B cell (primary cell): ENCODE measurements around the gene UHRF2. TPM values are rescaled to one million over a fixed set of nuclear protein-coding genes. Genes with fewer than 3 reads are reported as not detected.

Experiments
- ATAC-seq: fragments of 200-7000 bp; cut with Tn5 transposase; one replicate; pipeline ENCODE4 v1.10.0; 2021; ENCODE audit warnings: low read depth, mild to moderate bottlenecking, moderate number of reproducible peaks, moderate library complexity
- CTCF ChIA-PET: fragments of 350-600 bp; sonication (Branson Sonifier 250); formaldehyde crosslinking; loops from one replicate; lab custom pipeline; 2021; ENCODE audit warnings: antibody characterized with exemption, inconsistent platforms; lab: Charles Lee
- POLR2A ChIA-PET: fragments of 350-600 bp; sonication (Branson Sonifier 250); formaldehyde crosslinking; loops from one replicate; lab custom pipeline; 2021; ENCODE audit warnings: antibody characterized with exemption; lab: Charles Lee
- DNase-seq: peaks from one replicate; pipeline ENCODE4 v3.0.0; 2013
- H2AFZ ChIP-seq: 2 replicates; pipeline ENCODE4 v1.6.1; 2012; ENCODE audit warnings: mild to moderate bottlenecking, low read depth, low read length; ENCODE audit not compliant: insufficient read depth, poor library complexity, severe bottlenecking
- H3K27ac ChIP-seq, 2 donors: 1 replicate in 1 of 2; 2 replicates in 1 of 2; pipeline ENCODE4 v1.5.1; 2012 to 2013; ENCODE audit warnings: low read length in 2 of 2, mild to moderate bottlenecking in 2 of 2, moderate library complexity in 1 of 2
- H3K27me3 ChIP-seq, 4 experiments: fragments of 200-600 bp in 1 of 4; sonication (generic) in 1 of 4; replicated peaks in 1 of 4; 1 replicate in 2 of 4; 2 replicates in 2 of 4; pipeline versions ENCODE4 v1.6.1 to v1.7.0; 2013 to 2016; ENCODE audit warnings: low read length in 3 of 4, mild to moderate bottlenecking in 2 of 4, mixed read lengths in 1 of 4, moderate library complexity in 1 of 4; ENCODE audit not compliant: insufficient read depth in 4 of 4, control insufficient read depth in 3 of 4; ENCODE audit errors: control extremely low read depth in 1 of 4
- H3K36me3 ChIP-seq, 2 experiments: replicated peaks in 1 of 2; 1 replicate in 1 of 2; 2 replicates in 1 of 2; pipeline versions ENCODE4 v1.6.1 to v1.7.1; 2013; ENCODE audit warnings: low read length in 1 of 2; ENCODE audit not compliant: insufficient read depth in 2 of 2, control insufficient read depth in 1 of 2; ENCODE audit errors: control extremely low read depth in 1 of 2, extremely low read depth in 1 of 2
- H3K4me1 ChIP-seq, 2 donors: fragments of 200-600 bp in 1 of 2; sonication (generic) in 1 of 2; 1 replicate in 1 of 2; 2 replicates in 1 of 2; pipeline versions ENCODE4 v1.5.1 to v1.6.1; 2013 to 2017; ENCODE audit warnings: low read length in 2 of 2; ENCODE audit not compliant: control insufficient read depth in 2 of 2, insufficient read depth in 2 of 2
- H3K4me2 ChIP-seq: replicated peaks from 2 replicates; pipeline ENCODE3; 2012; ENCODE audit warnings: mild to moderate bottlenecking, low read depth, low read length; ENCODE audit not compliant: poor library complexity, severe bottlenecking
- H3K4me3 ChIP-seq, 5 experiments: fragments of 200-600 bp in 1 of 5; sonication (generic) in 1 of 5; 1 replicate in 3 of 5; 2 replicates in 2 of 5; pipeline versions ENCODE4 v1.5.1 to v1.7.0; 2011 to 2016; ENCODE audit warnings: low read length in 4 of 5, mild to moderate bottlenecking in 4 of 5, low read depth in 2 of 5, control low read depth in 1 of 5, moderate library complexity in 1 of 5; ENCODE audit not compliant: insufficient read depth in 1 of 5; ENCODE audit errors: control extremely low read depth in 1 of 5, extremely low read depth in 1 of 5
- H3K79me2 ChIP-seq: fragments of 200-600 bp; sonication (generic); one replicate; pipeline ENCODE4 v1.6.0; 2016; ENCODE audit warnings: low read length; ENCODE audit not compliant: control insufficient read depth, insufficient read depth
- H3K9ac ChIP-seq: fragments of 200-600 bp; sonication (generic); 2 replicates; pipeline ENCODE4 v1.6.1; 2017; ENCODE audit warnings: mild to moderate bottlenecking, low read length, moderate library complexity
- H3K9me3 ChIP-seq, 3 donors: one replicate each; pipeline versions ENCODE4 v1.6.1 to v1.7.1; 2013; ENCODE audit warnings: low read length in 2 of 3; ENCODE audit not compliant: control insufficient read depth in 2 of 3, insufficient read depth in 1 of 3; ENCODE audit errors: control extremely low read depth in 1 of 3
- H4K20me1 ChIP-seq: 2 replicates; pipeline ENCODE4 v1.6.0; 2012; ENCODE audit warnings: mild to moderate bottlenecking, low read length; ENCODE audit not compliant: insufficient read depth, control insufficient read depth, poor library complexity, severe bottlenecking
- H3K27ac Mint-ChIP-seq: one replicate; pipeline ENCODE4 v1.8.0; 2021; ENCODE audit warnings: mixed read lengths
- H3K27me3 Mint-ChIP-seq: one replicate; pipeline ENCODE4 v1.8.0; 2021; ENCODE audit warnings: mixed read lengths
- H3K4me1 Mint-ChIP-seq: one replicate; pipeline ENCODE4 v1.8.0; 2021; ENCODE audit warnings: mixed read lengths
- H3K4me3 Mint-ChIP-seq: one replicate; pipeline ENCODE4 v1.8.0; 2021; ENCODE audit warnings: mixed read lengths
- H3K9me3 Mint-ChIP-seq: one replicate; pipeline ENCODE4 v1.8.0; 2022; ENCODE audit warnings: mixed read lengths; ENCODE audit not compliant: insufficient read depth
- EZH2 ChIP-seq: IDR thresholded peaks from 2 replicates; pipeline ENCODE4 v1.6.1; 2012; ENCODE audit warnings: borderline replicate concordance, low read depth, mild to moderate bottlenecking, moderate library complexity, low read length; ENCODE audit not compliant: insufficient read depth, poor library complexity, severe bottlenecking
- WGBS: methylation state at CpG from one replicate; pipeline ENCODE4 v1.1.5; 2013; ENCODE audit warnings: missing lambda C conversion rate; ENCODE audit not compliant: insufficient coverage; 5-methylcytosine and 5-hydroxymethylcytosine counted together
- intact Hi-C: fragments of 100-400 bp; cut with micrococcal nuclease; formaldehyde crosslinking; loops from one replicate; pipeline ENCODE4 v1.10.0; 2022
- polyA plus RNA-seq: library from polyadenylated mRNA; depleted of rRNA; stranded (reverse); fragments of >200 nt; gene quantifications from 2 replicates; pipeline ENCODE4 v1.2.3, GENCODE V29; 2012
- total RNA-seq, 2 donors: library from RNA; stranded (reverse); fragments of 120-200 nt in 1 of 2; gene quantifications; 1 replicate in 1 of 2; 2 replicates in 1 of 2; pipeline versions ENCODE4 v1.2.3 to v1.2.4, GENCODE V29; 2013 to 2022
- TF ChIP-seq, protein P1 (sequence below): fragments of 200-600 bp; IDR thresholded peaks from one replicate; pipeline ENCODE4 v1.8.0; 2022; ENCODE audit warnings: antibody characterized with exemption, mild to moderate bottlenecking

The UHRF2 gene
- total and polyA plus RNA-seq, 2 donors (not counting 1 experiment from before 2014, with no cell fraction given): 85.6 to 153 TPM

DNA sequence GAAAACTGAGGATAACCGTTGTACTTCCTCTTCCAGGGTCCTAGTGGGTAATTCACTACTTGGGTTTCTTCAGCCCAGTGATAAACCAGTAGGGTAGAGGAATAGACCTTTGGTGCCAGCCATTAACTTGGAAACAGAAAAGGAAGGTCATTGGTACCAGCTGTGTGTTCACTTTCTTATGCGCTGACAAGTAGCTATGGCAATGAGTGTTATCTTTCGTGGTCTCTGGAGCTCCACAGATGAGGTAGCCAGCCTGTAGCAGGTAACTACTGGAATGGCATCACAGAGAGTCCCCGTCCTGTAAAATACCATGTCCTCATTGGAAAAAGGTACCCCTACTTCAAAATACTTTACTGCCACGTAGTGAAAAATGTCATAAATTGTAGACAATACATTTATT, 2.3 kb downstream of the UHRF2 start:
- H3K27ac ChIP-seq: peak overlapping the region in 1 of 2 donors; percentile 82
- Mint-ChIP-seq H3K4me3 (peak overlapping the region; percentile 88), H3K4me1 (peaks cover 63% of the 10 kb centered on the region), H3K9me3 (no peaks in the 10 kb centered on the region), H3K27ac (peak overlapping the region; percentile 67), H3K27me3 (no peaks in the 10 kb centered on the region)
- H3K4me3 ChIP-seq: peak overlapping the region in 3 of 5 experiments; percentile 87 to 89 (median 88)
- peaks cover 64 to 67% of the 10 kb centered on the region in 2 donors for H3K4me1 ChIP-seq
- peak overlapping the region; percentile 85 for H3K9ac ChIP-seq
- no peak overlapping the region for H2AFZ ChIP-seq
- ChIA-PET CTCF (interaction anchor here (0.7 to 3.1 kb wide), 4 partner anchors 14 to 80 kb away, joined by 3 to 12 read pairs (median 3); no protein-coding TSS in a partner anchor), POLR2A (interaction anchor here (4.7 kb wide), 1 partner anchor 14 kb away, joined by 29 read pairs; no protein-coding TSS in a partner anchor)
- peak overlapping the region; percentile 87 for H3K4me2 ChIP-seq
- H3K9me3 ChIP-seq: peaks cover 0 to 20% (median 0%) of the 10 kb centered on the region in 3 donors
- no peak for DNase-seq
- no peaks in the 10 kb centered on the region for H3K27me3 ChIP-seq
- peaks cover 74% of the 10 kb centered on the region for H3K79me2 ChIP-seq
- intact Hi-C loops: loop anchor here (5.0 to 10.0 kb wide), 3 partner anchors 37 to 1560 kb away; partner anchors contain the start of gene JAK2
- peaks cover 57% of the 10 kb centered on the region for H4K20me1 ChIP-seq
- WGBS: 13% methylated on average over 3 of the region's 5 CpGs
- H3K36me3 ChIP-seq: peaks cover 0 to 4% of the 10 kb centered on the region in 2 experiments
- ATAC-seq: no peak
- TF ChIP-seq, protein P1, sequence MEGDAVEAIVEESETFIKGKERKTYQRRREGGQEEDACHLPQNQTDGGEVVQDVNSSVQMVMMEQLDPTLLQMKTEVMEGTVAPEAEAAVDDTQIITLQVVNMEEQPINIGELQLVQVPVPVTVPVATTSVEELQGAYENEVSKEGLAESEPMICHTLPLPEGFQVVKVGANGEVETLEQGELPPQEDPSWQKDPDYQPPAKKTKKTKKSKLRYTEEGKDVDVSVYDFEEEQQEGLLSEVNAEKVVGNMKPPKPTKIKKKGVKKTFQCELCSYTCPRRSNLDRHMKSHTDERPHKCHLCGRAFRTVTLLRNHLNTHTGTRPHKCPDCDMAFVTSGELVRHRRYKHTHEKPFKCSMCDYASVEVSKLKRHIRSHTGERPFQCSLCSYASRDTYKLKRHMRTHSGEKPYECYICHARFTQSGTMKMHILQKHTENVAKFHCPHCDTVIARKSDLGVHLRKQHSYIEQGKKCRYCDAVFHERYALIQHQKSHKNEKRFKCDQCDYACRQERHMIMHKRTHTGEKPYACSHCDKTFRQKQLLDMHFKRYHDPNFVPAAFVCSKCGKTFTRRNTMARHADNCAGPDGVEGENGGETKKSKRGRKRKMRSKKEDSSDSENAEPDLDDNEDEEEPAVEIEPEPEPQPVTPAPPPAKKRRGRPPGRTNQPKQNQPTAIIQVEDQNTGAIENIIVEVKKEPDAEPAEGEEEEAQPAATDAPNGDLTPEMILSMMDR: no peak

DNA sequence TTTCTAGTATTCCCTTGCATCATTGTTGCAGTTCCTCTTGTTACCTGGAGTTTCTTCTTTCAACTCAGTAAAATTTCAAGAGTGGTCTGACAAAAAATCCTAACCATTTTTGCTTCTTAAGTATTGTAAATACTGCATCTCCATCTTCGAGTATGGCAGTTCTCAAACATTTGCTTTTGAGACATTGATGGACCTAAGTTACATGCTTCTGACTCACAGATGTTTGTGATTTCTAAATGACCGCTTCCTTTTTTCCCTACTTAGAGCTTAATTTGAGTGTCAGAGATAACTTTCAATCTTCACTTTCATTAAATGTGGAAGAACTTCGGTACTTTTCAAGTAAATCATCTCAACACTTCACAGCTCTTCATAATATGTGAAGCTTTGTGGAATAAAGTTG, 4.2 kb downstream of the UHRF2 start:
- H3K4me3 ChIP-seq: peak overlapping the region in 2 of 5 experiments; percentile 0 to 20
- peak overlapping the region; percentile 69 for H3K27ac Mint-ChIP-seq
- CTCF ChIA-PET: interaction anchor here (0.6 to 1.4 kb wide), 4 partner anchors 9 to 64 kb away, joined by 3 read pairs; no protein-coding TSS in a partner anchor
- H3K9me3 Mint-ChIP-seq: no peaks in the 10 kb centered on the region
- no peaks in the 10 kb centered on the region for H3K27me3 Mint-ChIP-seq
- peaks cover 61% of the 10 kb centered on the region for H3K4me1 Mint-ChIP-seq
- H3K4me1 ChIP-seq: peaks cover 47 to 55% of the 10 kb centered on the region in 2 donors
- H3K9me3 ChIP-seq: peaks cover 0 to 10% (median 0%) of the 10 kb centered on the region in 3 donors
- POLR2A ChIA-PET: no interaction called here
- H3K27me3 ChIP-seq: no peaks in the 10 kb centered on the region
- ATAC-seq (no peak), DNase-seq (peak; percentile 42)
- peaks cover 5 to 14% of the 10 kb centered on the region in 2 experiments for H3K36me3 ChIP-seq
- no peak for TF ChIP-seq EZH2
- TF ChIP-seq, protein P1: no peak
- peak overlapping the region in 1 of 2 donors; percentile 43 for H3K27ac ChIP-seq
- H3K4me3 Mint-ChIP-seq: peak overlapping the region; percentile 78
- WGBS: no CpG with 5 or more reads among the region's 3 CpGs
- H3K9ac ChIP-seq: peak overlapping the region; percentile 27
- H4K20me1 ChIP-seq: peaks cover 76% of the 10 kb centered on the region
- peak overlapping the region; percentile 57 for H3K4me2 ChIP-seq
- peaks cover 91% of the 10 kb centered on the region for H3K79me2 ChIP-seq
- no peak overlapping the region for H2AFZ ChIP-seq
- intact Hi-C loops: loop anchor here (5.0 to 10.0 kb wide), 3 partner anchors 35 to 1558 kb away; partner anchors contain the start of gene JAK2
